ENCODE results near the gene SPO11.

DNA sequence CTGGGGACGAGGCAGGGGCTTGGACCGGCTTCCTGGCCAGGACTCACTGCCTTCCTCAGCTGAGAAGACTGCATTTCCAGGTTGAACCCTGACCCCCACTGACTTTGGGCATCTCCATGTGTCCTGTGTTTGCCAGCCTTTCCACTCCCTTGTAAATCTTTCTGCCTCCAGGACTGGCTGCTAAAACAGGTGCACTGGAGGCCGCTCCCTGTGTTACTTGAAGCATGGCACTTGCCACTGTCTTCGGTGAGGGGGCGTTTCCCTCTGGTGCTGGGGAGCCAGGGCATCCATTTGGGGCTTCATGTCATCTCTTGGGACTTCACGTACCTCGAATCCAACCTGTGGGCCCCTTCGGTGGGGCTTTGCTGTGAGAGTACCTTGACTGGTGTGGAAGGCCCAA is 54.9 kb downstream of the SPO11 start:
- no peak for TF ChIP-seq CTCF (IDR thresholded peaks at IDR 0.05)
- no peak for TF ChIP-seq POLR2A (IDR thresholded peaks at IDR 0.05)

All from testis (tissue), 2 donors.